Measurements from ENCODE around the gene F7. TPM values are rescaled to one million over a fixed set of nuclear protein-coding genes. Genes with fewer than 3 reads are reported as not detected.

Gene F7
- polyA plus RNA-seq, 1 donor: 38.1 TPM

GRCh38 chr13:113061796-113062425 is 43.7 kb upstream of the F7 start:
- Histone ChIP-seq H3K36me3 (ENCODE audit: control insufficient read depth, insufficient read depth, low read length) (peaks cover 30% of the 10 kb centered on the region), H3K4me1 (ENCODE audit: control insufficient read depth, insufficient read depth, low read length) (no peaks in the 10 kb centered on the region), H3K4me3 (ENCODE audit: low read length) (no peak overlapping the region), H3K27ac (ENCODE audit: low read length) (no peak overlapping the region), H3K27me3 (ENCODE audit: control insufficient read depth, insufficient read depth, low read length) (no peaks in the 10 kb centered on the region), H3K9me3 (ENCODE audit: control insufficient read depth, low read depth, low read length) (peaks cover 16% of the 10 kb centered on the region)
- no peak for DNase-seq
- WGBS (ENCODE audit: insufficient coverage, low lambda C conversion rate): no CpG with 5 or more reads among the region's 14 CpGs

- Histone ChIP-seq H3K27me3 (ENCODE audit: control insufficient read depth, insufficient read depth, low read length) (no peaks in the 10 kb centered on the region), H3K4me3 (ENCODE audit: low read length) (no peak overlapping the region), H3K4me1 (ENCODE audit: control insufficient read depth, insufficient read depth, low read length) (no peaks in the 10 kb centered on the region), H3K27ac (ENCODE audit: low read length) (no peak overlapping the region), H3K9me3 (ENCODE audit: control insufficient read depth, low read depth, low read length) (peaks cover 9% of the 10 kb centered on the region), H3K36me3 (ENCODE audit: control insufficient read depth, insufficient read depth, low read length) (peaks cover 30% of the 10 kb centered on the region)
- DNase-seq: no peak
- WGBS (ENCODE audit: insufficient coverage, low lambda C conversion rate): no CpG with 5 or more reads among the region's 14 CpGs
Measured at GRCh38 chr13:113062691-113063090, 42.9 kb upstream of the F7 start.

- no peak for DNase-seq
- H3K4me1 ChIP-seq (ENCODE audit: control insufficient read depth, insufficient read depth, low read length): no peaks in the 10 kb centered on the region
- WGBS (ENCODE audit: insufficient coverage, low lambda C conversion rate): no CpG with 5 or more reads among the region's 22 CpGs
- no peak overlapping the region for H3K4me3 ChIP-seq (ENCODE audit: low read length)
- no peaks in the 10 kb centered on the region for H3K27me3 ChIP-seq (ENCODE audit: control insufficient read depth, insufficient read depth, low read length)
- H3K27ac ChIP-seq (ENCODE audit: low read length): no peak overlapping the region
- H3K36me3 ChIP-seq (ENCODE audit: control insufficient read depth, insufficient read depth, low read length): peaks cover 30% of the 10 kb centered on the region
- H3K9me3 ChIP-seq (ENCODE audit: control insufficient read depth, low read depth, low read length): peaks cover 5% of the 10 kb centered on the region
Measured at GRCh38 chr13:113063091-113063491, 42.5 kb upstream of the F7 start.

GRCh38 chr13:113064000-113064533 is 41.5 kb upstream of the F7 start:
- Histone ChIP-seq H3K4me3 (ENCODE audit: low read length) (no peak overlapping the region), H3K27me3 (ENCODE audit: control insufficient read depth, insufficient read depth, low read length) (no peaks in the 10 kb centered on the region), H3K9me3 (ENCODE audit: control insufficient read depth, low read depth, low read length) (no peaks in the 10 kb centered on the region), H3K36me3 (ENCODE audit: control insufficient read depth, insufficient read depth, low read length) (peaks cover 30% of the 10 kb centered on the region), H3K4me1 (ENCODE audit: control insufficient read depth, insufficient read depth, low read length) (no peaks in the 10 kb centered on the region), H3K27ac (ENCODE audit: low read length) (no peak overlapping the region)
- WGBS (ENCODE audit: insufficient coverage, low lambda C conversion rate): no CpG with 5 or more reads among the region's 29 CpGs
- DNase-seq: no peak

- DNase-seq: no peak
- no peak overlapping the region for H3K27ac ChIP-seq (ENCODE audit: low read length)
- no peaks in the 10 kb centered on the region for H3K9me3 ChIP-seq (ENCODE audit: control insufficient read depth, low read depth, low read length)
- H3K4me1 ChIP-seq (ENCODE audit: control insufficient read depth, insufficient read depth, low read length): no peaks in the 10 kb centered on the region
- H3K4me3 ChIP-seq (ENCODE audit: low read length): no peak overlapping the region
- H3K27me3 ChIP-seq (ENCODE audit: control insufficient read depth, insufficient read depth, low read length): no peaks in the 10 kb centered on the region
- peaks cover 31% of the 10 kb centered on the region for H3K36me3 ChIP-seq (ENCODE audit: control insufficient read depth, insufficient read depth, low read length)
- 100% methylated on average over 3 of the region's 41 CpGs for WGBS (ENCODE audit: insufficient coverage, low lambda C conversion rate)
Measured at GRCh38 chr13:113064534-113065405, 40.8 kb upstream of the F7 start.

- Histone ChIP-seq H3K9me3 (ENCODE audit: control insufficient read depth, low read depth, low read length) (no peaks in the 10 kb centered on the region), H3K4me3 (ENCODE audit: low read length) (no peak overlapping the region), H3K27me3 (ENCODE audit: control insufficient read depth, insufficient read depth, low read length) (no peaks in the 10 kb centered on the region), H3K4me1 (ENCODE audit: control insufficient read depth, insufficient read depth, low read length) (no peaks in the 10 kb centered on the region), H3K36me3 (ENCODE audit: control insufficient read depth, insufficient read depth, low read length) (peaks cover 39% of the 10 kb centered on the region), H3K27ac (ENCODE audit: low read length) (no peak overlapping the region)
- no CpG with 5 or more reads among the region's 29 CpGs for WGBS (ENCODE audit: insufficient coverage, low lambda C conversion rate)
- DNase-seq: no peak
Measured at GRCh38 chr13:113065406-113066141, 40.0 kb upstream of the F7 start.

GRCh38 chr13:113066142-113066455 is 39.5 kb upstream of the F7 start:
- WGBS (ENCODE audit: insufficient coverage, low lambda C conversion rate): no CpG with 5 or more reads among the region's 10 CpGs
- H3K36me3 ChIP-seq (ENCODE audit: control insufficient read depth, insufficient read depth, low read length): peaks cover 36% of the 10 kb centered on the region
- no peaks in the 10 kb centered on the region for H3K27me3 ChIP-seq (ENCODE audit: control insufficient read depth, insufficient read depth, low read length)
- no peak overlapping the region for H3K4me3 ChIP-seq (ENCODE audit: low read length)
- no peak for DNase-seq
- H3K27ac ChIP-seq (ENCODE audit: low read length): no peak overlapping the region
- no peaks in the 10 kb centered on the region for H3K4me1 ChIP-seq (ENCODE audit: control insufficient read depth, insufficient read depth, low read length)
- no peaks in the 10 kb centered on the region for H3K9me3 ChIP-seq (ENCODE audit: control insufficient read depth, low read depth, low read length)

GRCh38 chr13:113066746-113067145 is 38.8 kb upstream of the F7 start:
- Histone ChIP-seq H3K4me1 (ENCODE audit: control insufficient read depth, insufficient read depth, low read length) (no peaks in the 10 kb centered on the region), H3K36me3 (ENCODE audit: control insufficient read depth, insufficient read depth, low read length) (peaks cover 34% of the 10 kb centered on the region), H3K9me3 (ENCODE audit: control insufficient read depth, low read depth, low read length) (no peaks in the 10 kb centered on the region), H3K4me3 (ENCODE audit: low read length) (no peak overlapping the region), H3K27me3 (ENCODE audit: control insufficient read depth, insufficient read depth, low read length) (no peaks in the 10 kb centered on the region), H3K27ac (ENCODE audit: low read length) (no peak overlapping the region)
- no peak for DNase-seq
- WGBS (ENCODE audit: insufficient coverage, low lambda C conversion rate): no CpG with 5 or more reads among the region's 19 CpGs

- Histone ChIP-seq H3K4me3 (ENCODE audit: low read length) (no peak overlapping the region), H3K36me3 (ENCODE audit: control insufficient read depth, insufficient read depth, low read length) (peaks cover 38% of the 10 kb centered on the region), H3K9me3 (ENCODE audit: control insufficient read depth, low read depth, low read length) (no peaks in the 10 kb centered on the region), H3K27me3 (ENCODE audit: control insufficient read depth, insufficient read depth, low read length) (no peaks in the 10 kb centered on the region), H3K27ac (ENCODE audit: low read length) (no peak overlapping the region), H3K4me1 (ENCODE audit: control insufficient read depth, insufficient read depth, low read length) (no peaks in the 10 kb centered on the region)
- DNase-seq: no peak
- WGBS (ENCODE audit: insufficient coverage, low lambda C conversion rate): no CpG with 5 or more reads among the region's 41 CpGs
Measured at GRCh38 chr13:113069861-113070805, 35.5 kb upstream of the F7 start.
